ENCODE data around the gene PDE3A.

PDE3A gene

GRCh38 chr12:20463913-20464524, 95.7 kb downstream of the PDE3A start:
- DNase-seq: no peak

GRCh38 chr12:20469300-20469699, 101.0 kb downstream of the PDE3A start:
- DNase-seq: no peak

- DNase-seq: no peak
These were observed 101.4 kb downstream of the PDE3A start for GRCh38 chr12:20469756-20470155.

GRCh38 chr12:20472102-20472782, 103.9 kb downstream of the PDE3A start:
- no peak for DNase-seq

DNA sequence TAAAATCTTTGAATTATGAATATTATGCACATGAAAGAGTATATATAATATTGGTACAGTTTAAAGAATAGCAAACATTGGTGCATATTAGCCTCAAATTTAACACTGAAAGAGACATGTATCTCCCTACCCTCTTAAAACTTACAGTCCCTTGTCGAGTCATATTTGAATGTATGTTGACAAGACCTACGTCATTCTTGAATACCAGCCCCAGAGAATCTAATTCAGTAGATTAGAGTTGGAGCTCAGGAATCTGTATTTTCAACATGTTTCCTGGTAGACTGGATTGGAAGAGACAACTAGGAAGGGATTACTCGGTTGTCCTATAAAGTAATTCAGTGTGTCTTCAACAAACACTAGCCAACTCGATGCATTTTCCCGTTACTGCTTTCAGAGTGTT, 104.8 kb downstream of the PDE3A start:
- no peak for DNase-seq

DNA sequence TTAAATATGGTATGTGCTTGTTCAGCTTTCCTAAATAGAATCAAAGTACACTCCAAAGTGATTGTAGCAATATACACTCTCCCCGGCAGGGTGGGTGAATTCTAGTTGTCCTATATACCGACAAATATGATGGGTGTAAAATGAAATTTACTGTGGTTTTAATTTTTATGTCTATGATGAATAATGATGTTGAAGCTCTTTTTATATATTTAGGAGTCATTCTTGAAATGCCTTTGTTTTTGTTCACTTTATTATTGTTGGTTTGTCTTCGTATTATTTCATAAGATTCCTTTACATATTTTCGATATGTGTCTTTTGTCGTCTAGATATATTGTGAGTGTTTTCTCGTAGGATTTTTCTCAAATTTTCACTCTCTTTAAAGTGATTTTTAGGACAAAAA, 105.7 kb downstream of the PDE3A start:
- DNase-seq: no peak

GRCh38 chr12:20474443-20474842, 106.1 kb downstream of the PDE3A start:
- no peak for DNase-seq

- DNase-seq: no peak
These were observed 107.2 kb downstream of the PDE3A start for GRCh38 chr12:20475542-20475941.

GRCh38 chr12:20476551-20476950, 108.2 kb downstream of the PDE3A start:
- no peak for DNase-seq

GRCh38 chr12:20477255-20477654, 108.9 kb downstream of the PDE3A start:
- DNase-seq: no peak

GRCh38 chr12:20477672-20478071, 109.3 kb downstream of the PDE3A start:
- DNase-seq: no peak

DNA sequence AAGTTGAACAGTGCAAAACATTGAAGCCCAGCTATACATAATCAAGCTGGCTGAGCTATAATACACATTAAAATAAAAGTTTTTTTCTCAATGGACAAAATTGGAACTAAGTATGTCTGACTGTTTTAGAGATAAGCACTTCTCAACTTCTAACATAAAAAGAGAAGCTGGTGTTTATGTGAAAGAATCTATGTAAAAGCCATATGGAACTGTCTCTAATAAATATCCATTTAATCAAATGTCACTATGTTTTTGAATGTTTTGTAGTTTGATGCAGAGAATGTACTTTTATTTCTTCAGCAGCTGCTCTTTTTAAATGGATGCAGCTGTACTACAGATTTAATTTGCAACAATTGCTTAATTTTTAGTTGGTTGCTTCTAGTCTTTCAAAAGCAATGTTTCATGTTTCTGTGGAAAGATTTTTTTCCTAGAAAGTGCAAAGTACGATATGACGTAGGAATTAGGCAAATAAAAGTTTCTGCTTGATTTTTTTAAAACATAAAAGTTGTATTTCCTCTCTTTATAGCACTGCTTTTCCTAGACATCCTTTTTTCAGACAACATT, 114.2 kb downstream of the PDE3A start:
- no peak for DNase-seq

GRCh38 chr12:20483776-20484175, 115.4 kb downstream of the PDE3A start:
- no peak for DNase-seq

DNA sequence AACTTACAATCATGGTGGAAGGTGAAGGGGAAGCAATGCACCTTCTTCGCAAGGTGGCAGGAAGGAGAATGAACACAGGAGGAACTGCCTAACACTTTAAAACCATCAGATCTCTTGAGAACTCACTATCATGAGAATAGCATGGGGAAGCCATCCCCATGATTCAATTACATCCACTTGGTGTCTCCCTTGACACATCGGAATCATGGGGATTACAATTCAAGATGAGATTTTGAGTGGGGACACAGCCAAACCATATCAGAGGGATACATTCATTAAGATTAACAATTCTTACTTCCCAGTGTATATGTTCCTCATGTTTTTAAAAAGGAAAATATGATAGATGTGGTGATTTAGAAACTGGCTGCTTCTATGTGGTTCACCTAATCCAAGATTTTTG, 117.9 kb downstream of the PDE3A start:
- no peak for DNase-seq

GRCh38 chr12:20487519-20487918, 119.2 kb downstream of the PDE3A start:
- DNase-seq: no peak

DNA sequence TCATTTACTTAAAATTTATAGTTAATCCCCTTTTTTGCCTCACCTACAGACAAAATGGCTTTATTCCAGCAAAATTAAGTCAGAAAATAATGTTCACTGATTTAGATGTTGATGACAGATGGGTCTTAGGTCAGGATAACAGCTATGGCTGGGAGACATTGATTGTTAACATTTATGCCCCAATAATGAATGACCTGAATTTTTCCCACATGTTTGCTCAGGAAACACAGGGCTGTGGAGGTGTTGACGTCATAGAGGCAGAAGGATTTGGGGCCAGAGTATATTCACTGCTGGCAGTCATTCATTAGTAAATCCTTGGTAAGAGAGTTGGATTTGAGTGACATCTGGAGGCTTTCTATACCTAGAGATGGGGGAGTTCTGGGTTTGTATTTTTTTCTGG, 121.3 kb downstream of the PDE3A start:
- DNase-seq: no peak

- no peak for DNase-seq
These were observed 121.9 kb downstream of the PDE3A start for GRCh38 chr12:20490213-20490612.

DNA sequence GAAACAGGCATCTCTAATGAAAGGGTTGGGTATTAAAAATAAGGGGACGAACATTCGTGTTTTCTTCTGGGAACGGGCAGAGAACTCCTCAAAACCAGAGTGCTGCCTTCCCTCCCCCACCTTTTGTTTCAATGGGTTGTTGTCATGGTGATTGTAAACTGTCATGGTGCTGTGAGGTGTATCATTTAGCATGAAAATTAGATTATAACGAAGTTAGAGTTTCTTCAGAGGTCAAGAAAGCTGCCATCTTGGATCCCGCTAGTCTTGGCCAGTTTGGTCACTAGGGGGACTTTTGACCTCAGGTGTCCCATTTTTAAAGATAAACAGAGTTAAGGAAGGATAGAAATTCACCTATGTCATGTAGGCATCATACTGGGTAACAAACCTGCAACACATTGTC, 123.0 kb downstream of the PDE3A start:
- no peak for DNase-seq

DNA sequence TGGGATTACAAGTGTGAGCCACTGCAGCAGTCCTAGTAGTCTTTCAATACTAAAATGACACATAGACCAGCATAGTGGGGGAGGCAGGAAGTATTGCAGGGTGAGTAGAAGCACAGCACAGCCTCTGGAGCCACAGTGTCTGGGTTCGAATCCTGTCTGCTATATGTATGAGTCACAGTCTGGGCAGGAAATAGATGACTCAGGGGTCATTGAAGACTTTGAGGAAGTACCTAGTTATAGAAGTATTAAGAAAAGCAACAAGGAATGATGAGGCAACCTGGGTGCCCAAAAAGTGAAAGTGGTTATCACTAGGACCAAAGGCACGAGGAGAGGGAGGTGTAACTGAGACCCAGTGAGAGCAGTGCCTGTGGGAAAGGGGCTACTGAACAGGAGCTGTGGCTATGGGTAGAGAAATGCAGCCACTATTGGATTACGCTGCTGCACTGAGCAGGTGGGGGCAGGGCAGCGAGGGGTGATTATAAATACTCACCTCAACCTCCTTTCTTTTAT, 124.0 kb downstream of the PDE3A start:
- DNase-seq: no peak

DNA sequence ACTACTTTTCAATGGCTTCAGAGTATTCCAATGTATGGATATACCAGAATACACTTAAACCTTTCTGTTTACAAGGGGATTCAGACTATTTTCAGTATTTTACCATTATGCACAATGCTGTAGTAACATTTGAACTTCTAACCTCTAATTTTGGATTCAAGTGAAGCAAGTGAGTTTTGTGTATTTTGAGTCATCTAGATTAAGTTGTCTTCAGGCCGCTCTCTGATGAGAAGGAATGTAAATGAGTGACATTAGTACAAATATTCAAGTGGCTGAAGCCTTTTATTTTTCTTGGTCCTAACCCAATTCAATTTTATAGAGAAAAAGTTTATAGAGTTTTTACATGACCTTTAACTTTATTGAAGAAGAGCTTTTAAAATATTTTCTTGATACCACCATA, 125.6 kb downstream of the PDE3A start:
- DNase-seq: no peak

DNA sequence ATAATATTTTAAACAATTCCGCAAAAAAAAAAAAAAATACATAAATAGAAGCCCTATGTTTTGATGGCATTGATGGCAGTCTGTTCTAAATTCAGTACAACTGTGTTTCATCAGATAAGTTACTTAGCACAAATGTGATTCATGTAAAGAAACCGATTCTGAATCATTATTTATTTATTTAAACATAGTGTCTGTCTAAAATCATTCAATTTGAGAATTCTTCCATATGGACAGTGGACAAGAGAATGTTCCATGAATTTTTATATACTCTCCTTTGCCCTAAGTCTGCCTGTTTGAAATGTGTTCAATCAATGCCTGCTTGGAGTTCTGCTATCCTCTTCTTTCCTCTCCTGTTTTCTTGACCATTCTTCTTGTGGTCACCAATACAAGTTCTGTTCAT, 126.5 kb downstream of the PDE3A start:
- DNase-seq: no peak

GRCh38 chr12:20495997-20496396, 127.7 kb downstream of the PDE3A start:
- no peak for DNase-seq

- no peak for DNase-seq
These were observed 129.4 kb downstream of the PDE3A start for GRCh38 chr12:20497707-20498106.

DNA sequence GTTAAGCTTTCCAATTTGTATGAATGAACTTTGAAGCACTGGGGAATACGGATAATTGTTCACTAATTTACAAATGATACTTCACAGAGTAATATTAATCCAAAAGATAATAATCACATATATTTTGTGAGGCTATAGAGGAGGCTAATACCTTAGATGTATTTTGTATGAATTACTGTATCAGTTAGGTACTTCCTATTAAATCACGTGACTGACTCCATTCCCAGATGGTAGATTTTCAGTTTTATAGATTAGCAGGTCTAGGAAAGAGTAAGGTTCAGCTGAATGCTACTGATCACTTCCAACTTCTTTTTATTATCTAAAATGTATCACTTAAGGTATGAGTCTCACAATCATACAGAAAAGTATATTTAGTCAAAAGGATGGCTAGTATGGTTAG, 133.6 kb downstream of the PDE3A start:
- no peak for DNase-seq

DNA sequence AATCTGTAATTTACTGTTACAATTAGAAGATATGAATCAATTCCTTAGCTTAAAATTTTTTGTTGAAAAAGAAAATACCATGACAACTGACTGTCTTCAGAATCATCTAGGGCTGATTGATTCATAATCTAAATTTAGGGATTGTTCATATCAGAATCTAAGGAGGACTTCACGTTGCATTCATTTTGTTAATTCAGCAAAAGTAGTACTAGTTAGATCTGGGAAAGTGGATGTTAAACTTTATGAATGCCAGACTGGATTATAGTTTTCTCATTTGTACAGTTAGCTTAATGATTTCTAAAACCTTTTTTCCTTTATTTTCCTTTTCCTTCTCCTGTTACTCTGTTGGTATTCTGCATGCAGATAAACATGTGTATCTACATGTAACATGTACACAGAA, 135.5 kb downstream of the PDE3A start:
- DNase-seq: no peak
